Measurements from ENCODE around the gene CNR2.
A peak's percentile ranks its signal among the peaks of the same experiment; 100 is the strongest.

The CNR2 gene

GRCh38 chr1:23913212-23913880 is at the start of gene CNR2:
TSS of gene CNR2 (minus strand) at chr1:23913362. CDS start at chr1:23875617, 37,745 bp downstream.
- no peak for DNase-seq

- no peak for DNase-seq
Measured at GRCh38 chr1:23960291-23961020, 47.3 kb upstream of the CNR2 start.

- DNase-seq = peak; percentile 96 to 97
Measured at GRCh38 chr1:23959461-23960290, 46.5 kb upstream of the CNR2 start, which contains the start of gene PNRC2. TSS of gene PNRC2 (plus strand) at chr1:23959828. CDS start at chr1:23961458, 1,630 bp downstream.

- peak; percentile 91 to 95 for DNase-seq
Measured at GRCh38 chr1:23958810-23959460, 45.8 kb upstream of the CNR2 start.

DNA sequence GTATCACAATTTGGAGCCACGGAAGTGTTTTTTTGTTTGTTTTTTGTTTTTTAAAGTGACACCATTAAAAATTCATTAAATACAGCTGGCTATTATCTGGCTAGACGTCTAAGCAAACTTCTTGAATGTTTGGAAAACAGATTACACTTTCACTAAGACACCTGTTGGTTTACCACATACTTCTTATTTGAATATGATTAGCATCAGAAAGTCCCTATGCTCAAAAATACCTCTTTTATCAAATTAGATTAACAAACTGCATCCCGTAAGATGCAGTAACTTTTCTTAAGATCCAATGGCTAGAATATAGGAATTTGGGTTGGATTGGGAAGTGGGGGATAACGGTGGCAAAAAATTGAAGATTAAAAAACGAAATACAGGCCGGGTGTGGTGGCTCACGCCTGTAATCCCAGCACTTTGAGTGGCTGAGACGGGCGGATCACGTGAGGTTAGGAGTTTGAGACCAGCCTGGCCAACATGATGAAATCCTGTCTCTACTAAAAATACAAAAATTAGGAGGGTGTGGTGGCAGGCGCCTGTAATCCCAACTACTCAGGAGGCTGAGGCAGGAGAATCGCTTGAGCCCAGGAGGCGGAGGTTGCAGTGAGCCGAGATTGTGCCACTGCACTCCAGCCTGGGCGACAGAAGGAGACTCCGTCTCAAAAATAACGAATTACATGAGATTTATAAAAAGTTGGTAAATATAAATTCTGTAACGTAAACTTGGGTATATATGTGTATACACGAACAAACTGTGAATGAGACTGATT is 45.1 kb upstream of the CNR2 start:
- peak in 1 of 2 experiments; percentile 21 for DNase-seq

GRCh38 chr1:23957096-23957495 is 43.9 kb upstream of the CNR2 start:
- DNase-seq = no peak

GRCh38 chr1:23953020-23953419 is 39.9 kb upstream of the CNR2 start:
- DNase-seq = no peak

GRCh38 chr1:23947366-23947765 is 34.2 kb upstream of the CNR2 start:
- DNase-seq = no peak

DNA sequence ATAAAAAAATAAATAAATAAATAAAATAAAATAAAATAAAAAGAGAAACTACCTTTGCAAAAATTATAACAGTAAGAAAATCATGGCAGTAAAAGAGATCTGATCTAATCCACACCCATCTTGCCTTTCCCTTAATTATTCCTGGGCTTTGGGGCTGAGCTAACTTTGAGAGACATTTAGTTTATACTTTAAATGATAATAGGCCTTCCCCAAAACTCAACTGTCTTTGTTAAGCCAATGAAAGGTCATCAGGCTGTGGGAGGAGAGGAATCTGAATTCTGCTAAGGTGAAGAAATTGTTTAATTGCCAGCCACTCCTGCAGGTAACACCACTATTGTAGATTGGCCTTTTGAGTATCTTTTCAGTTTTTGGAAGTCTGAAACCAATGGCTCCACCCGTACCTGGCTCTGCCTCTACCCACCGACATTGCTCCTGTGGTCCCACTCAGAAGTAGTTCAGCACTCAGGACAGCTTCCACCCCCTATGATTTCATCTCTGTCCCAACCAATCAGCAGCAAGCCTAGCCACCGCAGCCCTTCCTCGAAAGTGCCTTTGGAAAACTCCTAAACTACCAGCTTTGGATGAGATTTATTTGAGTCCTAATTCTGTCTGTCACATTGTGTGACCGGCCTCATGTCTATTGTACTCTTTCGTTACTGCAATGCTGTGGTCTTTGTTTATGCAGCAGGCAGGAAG is 23.5 kb upstream of the CNR2 start:
- DNase-seq = no peak

DNA sequence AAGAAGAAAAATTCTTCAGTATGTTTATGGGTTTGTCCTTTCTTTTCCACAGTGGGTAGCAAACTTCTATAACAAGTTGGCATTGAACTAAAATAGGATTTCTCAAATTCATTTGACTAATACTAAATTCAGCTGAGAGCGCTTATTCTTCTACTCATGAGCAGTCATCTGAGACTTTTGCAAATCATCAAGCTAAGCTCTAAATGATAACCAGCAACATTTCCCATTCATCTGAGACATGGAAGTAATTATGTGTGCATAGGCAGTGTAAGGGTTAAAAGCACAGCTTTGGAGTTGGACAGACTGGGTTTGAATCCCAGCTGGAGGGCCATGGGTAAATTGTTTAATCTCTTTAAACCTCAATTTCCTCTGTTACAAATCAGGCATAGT is 18.3 kb upstream of the CNR2 start:
- no peak for DNase-seq

DNA sequence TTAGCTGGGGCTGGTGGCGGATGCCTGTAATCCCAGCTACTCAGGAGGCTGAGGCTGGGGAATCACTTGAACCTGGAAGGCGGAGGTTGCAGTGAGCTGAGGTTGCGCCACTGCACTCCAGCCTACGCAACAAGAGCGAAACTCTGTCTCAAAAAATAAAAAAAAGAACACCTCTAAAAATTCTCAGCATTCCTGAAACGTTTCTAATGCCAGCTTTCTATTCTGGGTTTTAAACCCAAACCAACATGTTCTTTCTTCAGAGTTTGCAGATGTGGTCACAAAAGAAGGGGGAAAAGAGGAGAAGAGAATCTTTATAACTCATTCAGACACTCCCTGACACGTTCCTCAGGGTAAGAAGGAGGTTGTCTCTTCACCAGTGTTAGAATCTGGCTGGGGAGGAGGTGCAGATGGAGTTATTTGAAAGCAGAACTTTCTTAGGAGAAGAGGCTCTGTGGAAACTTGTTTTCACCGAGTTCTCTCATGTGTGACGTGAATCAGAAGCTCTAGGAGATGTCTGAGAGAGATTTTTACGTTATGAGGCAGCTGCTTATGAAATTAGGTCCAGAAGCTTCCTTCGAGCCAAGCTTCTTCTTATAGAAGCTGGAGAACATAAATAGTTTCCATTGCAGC is 17.8 kb upstream of the CNR2 start:
- no peak for DNase-seq

DNA sequence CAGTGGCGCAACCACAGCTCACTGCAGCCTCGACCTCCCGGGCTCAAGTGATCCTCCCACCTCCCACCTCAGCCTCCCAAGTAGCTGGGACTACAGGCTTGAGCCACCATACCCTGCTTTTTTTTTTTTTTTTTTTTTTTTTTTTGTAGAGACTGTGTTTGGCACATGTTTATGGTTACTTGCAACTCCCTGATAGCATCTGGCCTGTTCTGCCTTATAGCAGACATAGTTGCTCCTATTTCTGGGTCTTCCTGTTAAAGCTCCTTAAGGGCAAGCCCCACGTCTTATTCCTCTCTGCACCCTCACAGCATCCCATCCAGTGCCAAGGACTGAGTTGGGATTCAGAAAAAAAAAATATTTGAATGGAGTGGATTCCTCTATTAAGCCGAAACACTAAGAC is 17.1 kb upstream of the CNR2 start:
- no peak for DNase-seq

- no peak for DNase-seq
Measured at GRCh38 chr1:23928789-23929188, 15.6 kb upstream of the CNR2 start.

DNA sequence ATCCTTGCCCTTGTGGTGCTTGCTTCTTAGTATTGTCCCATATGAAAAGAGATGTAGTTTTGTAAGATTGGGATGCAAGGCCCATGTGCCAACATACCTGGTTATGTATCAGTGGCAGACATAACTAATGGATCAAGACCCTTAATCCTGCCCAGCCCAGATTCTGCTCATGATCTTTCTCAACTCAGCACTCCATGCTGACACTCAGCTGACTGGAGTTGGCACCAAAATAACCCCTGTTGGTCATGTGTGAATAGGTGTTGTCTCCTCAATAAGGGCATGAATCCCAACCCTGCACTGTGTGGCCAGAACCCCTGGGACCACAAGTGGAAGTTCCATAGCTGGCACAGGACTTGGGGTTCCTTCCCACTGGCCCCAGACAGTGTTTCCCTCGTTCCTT is 13.9 kb upstream of the CNR2 start:
- no peak for DNase-seq

- no peak for DNase-seq
Measured at GRCh38 chr1:23925279-23925678, 12.1 kb upstream of the CNR2 start.

- no peak for DNase-seq
Measured at GRCh38 chr1:23924601-23925000, 11.4 kb upstream of the CNR2 start.

GRCh38 chr1:23923592-23924499 is 10.7 kb upstream of the CNR2 start:
- DNase-seq = no peak

- DNase-seq = no peak
Measured at GRCh38 chr1:23922321-23922943, 9.3 kb upstream of the CNR2 start.
